GM21423 (cell line): ENCODE results near the gene TCTN1.
A peak's percentile ranks its signal among the peaks of the same experiment; 100 is the strongest.
"Not testable (repeated sequence)": the region's sequence is repeated elsewhere in the genome, so short reads cannot be mapped to it uniquely, and the experiment has no call there.

ENCODE experiments used
- ATAC-seq: cut with Tn5 transposase; IDR thresholded peaks from one replicate; pipeline ENCODE4 v1.9.1; 2021; ENCODE audit warnings: mild to moderate bottlenecking, moderate library complexity; ENCODE audit not compliant: unreplicated experiment

Gene TCTN1

DNA sequence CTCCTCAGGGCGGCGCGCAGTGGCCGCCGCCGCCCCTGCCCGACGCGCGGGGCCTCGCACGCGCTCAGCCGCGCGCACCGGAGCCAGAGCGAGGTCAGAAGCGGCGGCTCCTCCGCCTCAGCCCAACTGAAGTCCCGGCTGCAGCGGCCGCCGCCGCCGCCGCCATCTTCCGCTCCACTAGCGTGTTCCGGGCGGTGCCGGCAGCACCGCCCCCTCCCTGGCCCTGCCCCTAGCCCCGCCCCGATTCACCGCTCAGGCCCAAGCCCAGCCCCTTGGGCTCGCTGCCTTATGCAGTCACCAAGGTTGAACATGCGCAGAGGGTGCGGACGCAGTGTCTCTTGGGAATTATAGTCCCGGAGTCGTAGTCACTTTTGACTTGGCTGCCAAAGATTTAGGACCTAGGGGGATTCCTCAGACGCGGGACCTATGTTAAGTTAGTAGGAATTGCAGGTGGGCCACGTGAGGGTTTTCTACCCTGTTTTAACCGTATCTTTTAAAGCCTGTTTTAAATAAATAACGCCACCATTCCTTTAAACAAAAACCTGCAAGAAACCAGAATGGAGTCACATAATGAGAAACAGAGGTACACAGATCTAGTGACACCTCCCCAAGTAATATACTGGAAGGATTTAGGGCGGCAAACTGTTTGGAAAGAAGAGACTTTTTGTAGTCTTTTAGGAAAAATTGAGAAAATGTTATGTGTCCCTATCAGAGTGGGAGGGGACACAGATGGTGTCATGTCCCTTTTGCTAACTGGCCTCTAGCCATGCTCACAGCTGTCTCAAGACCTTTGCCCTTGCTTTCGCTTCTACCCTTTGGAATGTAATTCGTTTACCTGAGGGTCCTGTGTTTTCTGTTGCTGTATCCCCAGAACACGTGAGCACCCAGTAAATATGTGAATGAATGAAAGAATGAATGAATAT is 30.5 kb upstream of the TCTN1 start, which contains the start of gene PPTC7:
Gene PPTC7, minus strand, starts transcription at position 182 of the 923 bp plus-strand sequence. CDS start 287 bp downstream, outside the sequence.
- ATAC-seq: peak; percentile 85

GRCh38 chr12:110585231-110585799 is 28.6 kb upstream of the TCTN1 start:
- no peak for ATAC-seq

DNA sequence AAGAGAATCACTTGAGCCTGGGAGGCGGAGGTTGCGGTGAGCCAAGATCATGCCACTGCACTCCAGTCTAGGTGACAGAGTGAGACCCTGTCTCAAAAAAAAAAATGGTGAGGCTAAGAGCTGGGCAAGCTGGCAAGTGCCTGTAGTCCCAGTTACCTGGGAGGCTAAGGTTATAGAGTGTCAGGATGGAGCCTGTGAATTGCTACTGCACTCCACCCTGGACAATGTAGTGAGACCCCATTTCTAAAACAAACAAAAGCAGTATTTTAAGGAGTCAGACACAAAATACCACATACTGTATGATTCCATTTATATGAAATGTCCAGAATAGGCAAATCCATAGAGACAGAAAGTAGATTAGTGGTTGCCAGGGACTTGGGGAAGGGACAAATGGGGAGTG is 26.8 kb upstream of the TCTN1 start:
- ATAC-seq: not testable (repeated sequence)

GRCh38 chr12:110590059-110590458 is 23.9 kb upstream of the TCTN1 start:
- no peak for ATAC-seq

GRCh38 chr12:110590806-110591326 is 23.1 kb upstream of the TCTN1 start:
- peak; percentile 82 for ATAC-seq

- ATAC-seq: peak; percentile 2
Observed at GRCh38 chr12:110591451-110592051, 22.4 kb upstream of the TCTN1 start.

DNA sequence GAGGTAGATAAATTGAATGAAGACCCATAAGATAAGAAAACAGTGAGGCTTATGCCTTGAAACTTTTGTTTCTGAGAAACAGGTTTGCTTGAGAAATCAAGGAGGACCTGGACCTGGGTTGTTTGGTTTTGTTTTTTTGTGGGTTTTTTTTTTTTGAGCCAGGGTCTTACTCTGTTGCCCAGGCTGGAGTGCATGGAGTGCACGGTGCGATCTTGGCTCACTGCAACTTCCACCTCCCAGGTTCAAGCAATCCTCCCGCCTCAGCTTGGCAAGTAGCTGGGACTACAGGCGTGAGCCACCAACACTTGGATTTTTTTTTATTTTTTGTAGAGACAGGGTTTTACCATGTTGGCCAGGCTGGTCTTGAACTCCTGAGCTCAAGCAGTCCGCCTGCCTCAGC is 21.9 kb upstream of the TCTN1 start:
- no peak for ATAC-seq

DNA sequence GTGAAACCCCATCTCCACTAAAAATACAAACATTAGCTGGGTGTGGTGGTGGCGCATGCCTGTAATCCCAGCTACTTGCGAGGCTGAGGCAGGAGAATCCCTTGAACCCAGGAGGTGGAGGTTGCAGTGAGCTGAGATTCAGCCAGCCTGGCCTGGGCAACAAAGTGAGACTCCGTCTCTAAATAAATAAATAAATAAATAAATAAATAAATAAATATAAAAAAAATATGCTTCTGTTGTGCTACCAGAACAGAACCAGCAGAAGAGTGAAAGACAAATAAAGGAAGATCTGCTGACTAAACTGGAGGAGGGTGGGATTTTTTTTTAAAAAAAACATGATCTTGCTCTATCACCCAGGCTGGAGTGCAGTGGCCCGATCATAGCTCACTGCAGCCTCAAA is 21.0 kb upstream of the TCTN1 start:
- ATAC-seq: not testable (repeated sequence)

DNA sequence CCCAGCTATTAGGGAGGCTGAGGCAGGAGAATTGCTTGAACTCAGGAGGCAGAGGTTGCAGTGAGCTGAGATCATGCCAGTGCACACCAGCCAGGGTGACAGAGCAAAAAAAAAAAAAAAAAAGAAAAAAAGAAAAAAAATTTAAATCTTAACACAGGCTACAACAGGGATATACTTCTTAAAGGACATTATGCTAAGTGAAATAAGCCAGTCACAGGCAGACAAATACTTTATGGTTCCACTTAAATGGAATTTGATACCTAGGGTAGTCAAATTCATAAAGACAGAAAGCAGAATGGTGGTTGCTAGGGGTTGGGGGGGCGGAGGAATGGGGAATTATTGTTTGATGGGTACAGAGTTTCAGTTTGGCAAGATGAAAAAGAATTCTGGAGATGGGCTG is 16.0 kb upstream of the TCTN1 start:
- no peak for ATAC-seq

DNA sequence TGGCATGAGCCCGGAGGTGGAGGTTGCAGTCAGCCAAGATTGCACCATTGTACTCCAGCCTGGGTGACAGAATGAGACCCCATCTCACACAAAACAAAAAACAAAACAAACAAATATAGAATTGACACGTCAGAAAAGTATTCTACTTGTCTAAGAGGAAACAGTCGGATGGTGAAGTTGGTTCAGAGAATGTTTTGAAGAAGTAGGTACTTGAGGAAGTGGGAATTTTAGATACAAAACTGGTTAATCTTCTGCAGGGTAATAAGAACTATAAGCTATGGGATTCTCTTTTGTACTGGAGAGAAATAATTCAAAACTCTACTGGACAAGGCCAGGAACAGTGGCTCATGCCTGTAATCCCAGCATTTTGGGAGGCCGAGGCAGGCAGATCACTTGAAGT is 14.6 kb upstream of the TCTN1 start:
- no peak for ATAC-seq

DNA sequence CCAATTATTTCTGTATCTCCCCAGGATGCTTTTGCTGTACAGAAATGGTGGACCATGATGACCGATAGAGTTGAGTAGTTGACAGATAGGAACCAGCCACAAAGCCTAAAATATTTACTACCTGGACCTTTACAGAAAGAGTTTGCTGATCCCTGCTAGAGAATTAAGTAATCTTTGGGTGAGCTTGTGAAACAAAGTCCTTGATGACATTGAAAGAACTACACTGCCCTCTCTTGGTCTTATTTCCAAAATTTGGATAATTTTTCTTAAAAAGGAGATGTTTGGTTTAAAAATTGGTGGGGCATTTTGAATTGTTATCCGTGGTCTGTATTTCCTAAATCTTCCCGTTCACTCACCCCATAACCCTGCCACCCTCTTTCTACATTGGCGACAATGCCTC is 13.7 kb upstream of the TCTN1 start:
- no peak for ATAC-seq

DNA sequence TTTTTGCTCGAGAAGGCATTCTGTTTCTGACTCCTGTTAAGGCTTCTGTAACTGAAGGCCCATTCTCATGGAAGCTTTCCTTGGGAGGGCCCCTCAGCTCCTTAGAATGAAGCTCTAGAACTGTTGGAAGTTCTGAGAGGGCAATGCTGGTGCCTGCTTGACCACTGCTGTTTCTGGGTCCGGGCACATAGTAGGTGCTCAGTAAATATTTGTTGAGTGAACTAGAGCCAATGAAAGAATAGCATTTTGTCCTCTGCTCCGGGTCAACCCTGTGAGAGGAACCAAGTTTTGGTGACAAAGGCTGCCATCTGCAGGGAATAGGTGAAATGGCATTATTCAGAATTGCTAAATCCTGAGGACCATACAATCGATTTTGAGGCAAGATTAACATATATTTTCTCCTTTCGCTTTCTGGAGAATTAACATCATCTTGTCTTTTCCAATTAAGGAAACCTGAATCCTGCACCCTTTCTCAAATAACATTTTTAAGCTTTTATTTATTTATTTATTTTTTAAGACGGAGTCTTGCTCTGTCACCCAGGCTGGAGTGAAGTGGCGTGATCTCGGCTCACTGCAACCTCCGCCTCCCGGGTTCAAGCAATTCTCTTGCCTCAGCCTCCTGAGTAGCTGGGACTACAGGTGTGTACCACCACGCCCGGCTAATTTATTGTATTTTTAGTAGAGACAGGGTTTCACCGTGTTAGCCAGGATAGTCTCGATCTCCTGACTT is 11.7 kb upstream of the TCTN1 start:
- not testable (repeated sequence) for ATAC-seq

- ATAC-seq: no peak
Observed at GRCh38 chr12:110606253-110606611, 7.7 kb upstream of the TCTN1 start.

DNA sequence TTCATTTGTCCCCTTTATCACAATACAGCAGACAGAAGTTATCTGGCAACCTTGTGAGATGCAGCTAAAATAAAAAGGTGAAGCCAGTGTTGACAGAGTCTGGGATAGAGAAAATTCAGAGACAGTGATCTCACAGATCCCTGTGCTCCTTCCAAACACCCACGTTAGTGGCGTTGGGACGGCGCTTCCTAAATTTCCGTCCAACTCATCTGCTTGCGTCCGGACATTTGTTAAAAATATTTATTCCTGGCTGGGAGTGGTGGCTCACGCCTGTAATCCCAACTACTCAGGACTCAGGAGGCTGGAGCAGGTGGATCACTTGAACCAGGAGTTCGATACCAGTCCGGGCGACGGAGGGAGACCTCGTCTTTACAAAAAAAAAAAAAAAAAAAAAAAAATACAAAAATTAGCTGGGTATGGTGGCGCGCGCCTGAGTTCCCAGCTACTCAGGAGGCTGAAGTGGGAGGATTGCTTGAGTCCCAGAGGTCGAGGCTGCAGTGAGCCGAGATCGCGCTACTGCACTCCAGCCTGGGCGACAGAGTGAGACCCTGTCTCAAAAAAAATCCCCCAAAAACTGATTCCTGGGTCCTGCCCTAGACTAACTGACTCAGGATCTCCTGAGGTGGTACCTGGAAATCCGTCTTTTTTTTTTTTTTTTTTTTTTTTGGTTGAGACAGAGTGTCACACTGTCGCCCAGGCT is 708 bp upstream of the TCTN1 start:
- no peak for ATAC-seq

- ATAC-seq: no peak
Observed at GRCh38 chr12:110615171-110615570, 1.2 kb downstream of the TCTN1 start.

GRCh38 chr12:110616471-110617115 is 2.7 kb downstream of the TCTN1 start:
- no peak for ATAC-seq

GRCh38 chr12:110619534-110619953 is 5.6 kb downstream of the TCTN1 start:
- ATAC-seq: no peak

GRCh38 chr12:110622582-110622981 is 8.7 kb downstream of the TCTN1 start:
- no peak for ATAC-seq

GRCh38 chr12:110627500-110628195 is 13.7 kb downstream of the TCTN1 start:
- no peak for ATAC-seq
